ENCODE data around the gene CD79A.

The CD79A gene

GRCh38 chr19:41886761-41887710, 10.0 kb downstream of the CD79A start:
- DNase-seq, result no peak

GRCh38 chr19:41887711-41888382, 10.8 kb downstream of the CD79A start:
- DNase-seq, result no peak

GRCh38 chr19:41888926-41889325, 11.8 kb downstream of the CD79A start:
- no peak for DNase-seq

- DNase-seq, result no peak
Measured at GRCh38 chr19:41889896-41890295, 12.8 kb downstream of the CD79A start.

DNA sequence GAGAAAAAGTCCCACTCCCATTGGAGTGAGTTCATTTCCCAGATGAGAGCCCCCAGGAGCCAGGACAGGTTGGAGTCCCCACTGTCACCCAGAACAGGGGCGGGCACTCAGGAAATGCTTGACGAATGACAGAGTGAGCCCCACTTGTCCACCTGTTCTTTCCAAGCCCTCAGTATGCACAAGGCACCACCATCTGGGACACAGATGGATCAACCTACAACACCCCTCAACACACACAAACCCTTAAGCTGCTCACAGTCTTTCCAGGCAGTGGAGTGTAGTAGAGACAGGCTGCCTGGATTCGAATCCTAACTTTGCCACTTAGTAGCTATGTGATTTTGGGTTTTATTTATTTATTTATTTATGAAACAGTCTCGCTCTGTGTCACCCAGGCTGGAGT, 13.9 kb downstream of the CD79A start:
- no peak for DNase-seq

DNA sequence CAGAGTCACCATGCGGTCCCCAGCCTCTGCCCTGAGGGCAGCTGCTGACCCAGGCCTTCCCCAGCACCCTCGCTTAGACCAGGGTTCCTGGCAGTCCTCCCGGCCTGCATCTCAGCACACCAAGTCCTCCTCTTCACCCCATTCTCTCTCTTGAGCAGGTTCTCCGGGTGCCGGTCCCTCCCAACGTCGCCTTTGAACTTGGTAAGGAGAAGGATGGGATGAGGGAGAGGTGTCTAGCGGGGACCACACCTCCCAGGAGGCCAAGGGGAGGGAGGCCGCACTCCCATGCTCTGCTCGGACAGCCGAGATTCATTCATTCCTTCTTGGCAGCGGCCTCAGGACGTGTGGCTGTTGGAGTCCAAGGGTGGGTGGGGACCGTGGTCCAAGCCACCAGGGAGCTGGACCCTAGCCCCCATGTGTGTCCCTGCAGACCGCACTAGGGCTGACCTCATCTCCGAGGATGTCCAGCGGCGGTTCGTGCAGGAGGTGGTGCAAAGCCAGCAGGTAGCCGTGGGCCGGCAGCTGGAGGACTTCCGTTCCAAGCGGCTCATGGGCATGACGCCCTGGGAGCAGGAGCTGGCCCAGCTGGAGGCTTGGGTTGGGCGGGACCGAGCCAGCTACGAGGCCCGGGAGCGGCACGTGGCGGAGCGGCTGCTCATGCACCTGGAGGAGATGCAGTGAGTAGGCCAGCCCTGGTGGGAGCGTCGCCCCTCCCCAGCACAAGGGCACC, 15.3 kb downstream of the CD79A start:
- no peak for DNase-seq

DNA sequence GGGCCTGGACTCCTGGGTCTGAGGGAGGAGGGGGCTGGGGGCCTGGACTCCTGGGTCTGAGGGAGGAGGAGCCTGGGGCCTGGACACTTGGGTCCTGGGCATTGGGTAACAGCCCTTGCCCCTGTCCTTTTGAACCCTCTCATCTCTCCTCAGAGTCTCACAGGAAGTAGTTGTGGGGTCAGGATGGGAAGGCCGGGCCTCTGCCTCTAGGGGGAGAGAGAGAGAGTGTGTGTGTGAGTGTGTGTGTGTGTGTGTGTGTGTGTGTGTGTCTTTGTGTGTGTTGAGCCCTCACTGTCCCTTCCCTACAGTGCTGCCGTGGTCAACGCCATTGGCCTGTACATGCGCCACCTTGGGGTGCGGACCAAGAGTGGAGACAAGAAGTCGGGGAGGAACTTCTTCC, 16.8 kb downstream of the CD79A start:
- DNase-seq, result no peak

- no peak for DNase-seq
Measured at GRCh38 chr19:41894350-41894749, 17.3 kb downstream of the CD79A start.

- DNase-seq, result no peak
Measured at GRCh38 chr19:41895745-41896580, 18.9 kb downstream of the CD79A start.

GRCh38 chr19:41896581-41896942, 19.5 kb downstream of the CD79A start:
- DNase-seq, result no peak

- DNase-seq, result no peak
Measured at GRCh38 chr19:41897181-41897580, 20.1 kb downstream of the CD79A start.

- DNase-seq, result no peak
Measured at GRCh38 chr19:41897820-41898219, 20.7 kb downstream of the CD79A start.

DNA sequence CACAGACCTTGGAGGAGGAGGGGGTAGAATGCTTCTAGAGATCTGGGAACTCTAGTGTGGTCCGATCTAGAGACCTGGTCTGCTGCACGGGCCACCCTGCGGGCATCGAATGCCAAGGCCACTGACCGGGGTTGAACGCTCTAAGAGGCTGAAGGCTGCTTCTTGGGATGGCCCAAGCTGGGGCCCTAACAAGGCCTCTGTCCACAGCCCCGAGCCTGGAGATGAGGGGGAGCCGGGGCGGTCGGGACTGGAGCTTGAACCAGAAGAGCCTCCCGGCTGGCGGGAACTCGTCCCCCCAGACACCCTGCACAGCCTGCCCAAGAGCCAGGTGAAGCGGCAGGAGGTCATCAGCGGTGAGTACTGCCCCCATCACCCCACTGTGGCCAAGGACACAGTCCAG, 21.2 kb downstream of the CD79A start:
- no peak for DNase-seq

- no peak for DNase-seq
Measured at GRCh38 chr19:41901707-41902360, 24.8 kb downstream of the CD79A start.

DNA sequence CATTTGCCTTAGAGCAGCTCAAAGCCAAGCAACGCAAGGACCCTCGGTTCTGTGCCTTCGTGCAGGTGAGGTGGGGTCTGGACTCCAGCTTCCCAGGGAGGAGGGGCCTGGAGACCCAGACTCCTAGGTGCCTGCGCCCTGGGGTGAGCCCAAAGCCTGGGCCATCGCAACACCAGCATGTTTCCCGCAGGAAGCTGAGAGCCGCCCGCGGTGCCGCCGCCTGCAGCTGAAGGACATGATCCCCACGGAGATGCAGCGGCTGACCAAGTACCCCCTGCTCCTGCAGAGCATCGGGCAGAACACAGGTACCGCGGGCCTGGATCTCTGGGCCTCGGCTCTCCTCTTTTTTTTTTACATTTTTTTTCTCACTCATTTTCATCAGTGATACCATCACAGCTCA, 25.5 kb downstream of the CD79A start:
- DNase-seq, result no peak

- DNase-seq, result no peak
Measured at GRCh38 chr19:41903193-41903953, 26.3 kb downstream of the CD79A start.

GRCh38 chr19:41904118-41904870, 27.2 kb downstream of the CD79A start:
- DNase-seq, result no peak

GRCh38 chr19:41905273-41906002, 28.4 kb downstream of the CD79A start:
- DNase-seq, result no peak

- DNase-seq, result no peak
Measured at GRCh38 chr19:41906271-41906670, 29.2 kb downstream of the CD79A start.
